Activated CD4-positive, alpha-beta memory T cell treated with anti-CD3 and anti-CD28 coated beads for 36 hours (primary cell): ENCODE measurements around the gene ME3. TPM values are rescaled to one million over a fixed set of nuclear protein-coding genes. Genes with fewer than 3 reads are reported as not detected.

Experiments
- CTCF ChIA-PET: fragments of 350-600 bp; sonication (Branson Sonifier 250); formaldehyde crosslinking; loops from one replicate; lab custom pipeline; 2021; ENCODE audit warnings: antibody characterized with exemption, inconsistent platforms; lab: Charles Lee
- POLR2A ChIA-PET: fragments of 350-600 bp; sonication (Branson Sonifier 250); formaldehyde crosslinking; loops from one replicate; lab custom pipeline; 2021; ENCODE audit warnings: antibody characterized with exemption; lab: Charles Lee
- DNase-seq: peaks from one replicate; pipeline ENCODE4 v3.0.0-alpha.2; 2020
- H3K27ac Mint-ChIP-seq: one replicate; pipeline ENCODE4 v1.8.0; 2021; ENCODE audit warnings: mixed read lengths
- H3K27me3 Mint-ChIP-seq: one replicate; pipeline ENCODE4 v1.8.0; 2021; ENCODE audit warnings: mixed read lengths
- H3K36me3 Mint-ChIP-seq: one replicate; pipeline ENCODE4 v1.8.0; 2021; ENCODE audit warnings: mixed read lengths
- H3K4me1 Mint-ChIP-seq: one replicate; pipeline ENCODE4 v1.8.0; 2021; ENCODE audit warnings: low read depth, mixed read lengths
- H3K4me3 Mint-ChIP-seq: one replicate; pipeline ENCODE4 v1.8.0; 2021; ENCODE audit warnings: mild to moderate bottlenecking, mixed read lengths
- H3K9me3 Mint-ChIP-seq: one replicate; pipeline ENCODE4 v1.8.0; 2021; ENCODE audit warnings: mixed read lengths
- intact Hi-C: fragments of 100-400 bp; cut with micrococcal nuclease; formaldehyde crosslinking; loops from one replicate; pipeline ENCODE4 v1.15.1; 2023
- total RNA-seq, 2 experiments: library from RNA; stranded (reverse); gene quantifications; one replicate each; pipeline ENCODE4 v1.2.3, GENCODE V29; 2021

ME3 gene
- total RNA-seq, 2 experiments from 2014 or later = 2.3 to 2.8 TPM

DNA sequence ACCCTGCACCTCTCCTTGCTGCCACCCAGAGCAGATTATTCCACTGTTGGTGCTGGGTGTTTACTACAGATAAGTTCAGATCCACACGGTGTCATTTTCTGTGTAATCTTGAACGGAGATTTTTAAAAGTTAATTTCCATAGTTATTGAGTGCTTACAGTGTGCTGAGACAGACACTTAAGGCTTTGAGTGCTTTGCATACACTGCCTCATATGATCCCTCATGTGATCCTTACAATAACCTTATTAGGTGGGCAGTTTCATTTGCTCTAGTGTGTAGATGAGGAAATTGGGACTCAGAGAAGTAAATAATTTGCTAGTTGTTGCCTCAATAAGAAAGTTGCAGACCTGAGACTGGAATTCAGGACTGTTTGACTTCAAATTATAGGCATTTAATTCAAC lies 32.3 kb upstream of the ME3 start:
- peaks cover 14% of the 10 kb centered on the region for H3K27me3 Mint-ChIP-seq
- intact Hi-C loops = no loop called here
- no peak overlapping the region for H3K4me3 Mint-ChIP-seq
- no peaks in the 10 kb centered on the region for H3K9me3 Mint-ChIP-seq
- DNase-seq = no peak
- no peaks in the 10 kb centered on the region for H3K36me3 Mint-ChIP-seq
- ChIA-PET POLR2A (no interaction called here), CTCF (no interaction called here)
- H3K27ac Mint-ChIP-seq = no peak overlapping the region
- peaks cover 5% of the 10 kb centered on the region for H3K4me1 Mint-ChIP-seq

DNA sequence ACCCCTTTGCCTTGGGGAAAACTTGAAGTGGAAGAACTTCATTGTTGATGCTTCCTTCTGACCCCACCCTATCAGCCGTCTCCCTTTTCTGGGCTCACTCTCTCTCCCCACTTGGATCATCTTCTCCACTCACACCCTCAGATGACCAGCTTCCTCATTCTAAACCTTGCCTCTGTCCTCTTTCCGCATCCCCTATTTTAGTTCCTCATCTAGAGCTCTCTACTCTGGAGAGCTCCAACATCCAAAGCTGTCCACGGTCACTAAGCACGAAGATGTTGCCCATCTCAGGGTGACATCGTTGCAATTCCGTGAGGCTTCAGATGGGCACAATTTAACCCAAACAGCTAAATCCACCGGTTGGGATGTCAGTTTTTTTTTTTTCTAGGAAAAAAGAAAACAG lies 31.6 kb upstream of the ME3 start:
- no peak for DNase-seq
- Mint-ChIP-seq H3K36me3 (no peaks in the 10 kb centered on the region), H3K4me3 (no peak overlapping the region), H3K9me3 (no peaks in the 10 kb centered on the region), H3K4me1 (peaks cover 5% of the 10 kb centered on the region), H3K27me3 (peaks cover 14% of the 10 kb centered on the region), H3K27ac (no peak overlapping the region)
- intact Hi-C loops = no loop called here
- ChIA-PET CTCF (no interaction called here), POLR2A (no interaction called here)

DNA sequence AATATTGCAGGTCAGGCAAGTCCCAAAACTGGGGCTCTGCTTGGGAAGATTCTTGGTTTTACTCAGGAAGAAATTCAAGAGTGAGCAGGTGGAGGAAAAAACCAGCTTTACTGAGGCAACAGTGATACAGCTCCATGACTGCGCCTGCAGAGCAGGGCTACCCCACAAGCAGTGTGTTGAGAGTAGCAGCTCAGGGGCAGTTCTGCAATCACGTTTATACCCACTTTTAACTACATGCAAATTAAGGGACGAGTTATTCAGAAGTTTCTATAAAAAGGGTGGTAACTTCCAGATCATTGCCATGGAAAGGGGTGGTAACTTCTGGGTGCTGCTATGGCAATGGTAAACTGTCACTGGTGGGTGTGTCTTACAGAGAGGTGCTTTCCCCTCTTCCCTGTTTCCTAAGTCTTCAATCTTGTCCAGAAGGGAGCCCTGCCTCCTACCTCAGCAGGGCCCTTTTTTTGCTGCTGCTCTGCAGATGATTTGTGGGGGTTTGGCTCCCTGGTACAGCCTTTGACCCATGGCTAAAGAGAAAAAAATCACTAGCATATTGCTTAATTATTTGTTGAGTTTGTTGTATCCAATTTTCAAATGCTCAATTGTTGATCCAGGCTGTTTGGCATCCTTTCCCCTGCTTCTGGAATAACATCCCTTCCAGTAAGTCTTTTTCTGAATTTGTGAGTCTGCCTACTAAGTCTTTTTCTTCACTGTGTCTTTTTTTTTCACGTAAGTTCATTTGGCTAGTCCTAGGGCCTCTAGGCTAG lies 30.0 kb upstream of the ME3 start:
- intact Hi-C loops = no loop called here
- POLR2A ChIA-PET = no interaction called here
- Mint-ChIP-seq H3K27me3 (peaks cover 14% of the 10 kb centered on the region), H3K4me1 (peaks cover 5% of the 10 kb centered on the region), H3K9me3 (no peaks in the 10 kb centered on the region), H3K36me3 (no peaks in the 10 kb centered on the region), H3K4me3 (no peak overlapping the region), H3K27ac (no peak overlapping the region)
- CTCF ChIA-PET = no interaction called here
- DNase-seq = no peak

DNA sequence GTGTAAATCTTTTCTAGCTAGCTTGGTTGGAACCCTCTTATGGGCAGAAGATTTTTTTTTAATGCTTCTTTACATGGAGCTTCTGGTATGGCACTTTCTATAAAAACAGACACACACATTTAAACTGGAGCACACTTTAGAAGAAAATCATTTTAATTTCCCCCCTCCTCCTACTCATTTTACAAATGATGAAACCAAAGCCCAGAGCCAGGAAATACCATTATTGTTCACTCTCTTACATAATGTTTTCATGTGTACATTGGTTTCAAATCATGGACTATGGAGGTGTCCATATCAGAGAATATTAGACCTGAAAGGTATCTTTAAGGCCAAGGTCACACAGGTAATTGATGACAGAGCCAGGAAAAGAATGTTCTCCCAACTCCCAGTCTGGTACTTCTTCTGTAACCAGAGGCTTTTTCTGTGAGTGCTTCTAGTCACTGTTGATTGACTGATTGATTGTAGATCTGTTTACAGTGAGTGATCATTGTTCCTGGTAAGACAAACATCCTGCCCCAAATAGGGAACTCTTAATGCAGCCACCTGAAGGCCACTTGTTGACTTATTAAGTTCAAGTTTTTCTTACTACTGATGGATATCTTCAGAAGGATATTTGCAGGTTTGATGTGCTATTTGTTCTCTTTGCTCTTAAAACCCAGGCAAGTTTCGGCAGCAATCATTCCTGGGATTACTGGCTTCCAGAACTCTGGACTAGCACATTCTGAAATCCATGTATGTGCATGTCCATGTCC lies 26.8 kb upstream of the ME3 start:
- intact Hi-C loops = no loop called here
- H3K27ac Mint-ChIP-seq = no peak overlapping the region
- no peak for DNase-seq
- no peaks in the 10 kb centered on the region for H3K9me3 Mint-ChIP-seq
- H3K27me3 Mint-ChIP-seq = peaks cover 7% of the 10 kb centered on the region
- peaks cover 5% of the 10 kb centered on the region for H3K4me1 Mint-ChIP-seq
- H3K36me3 Mint-ChIP-seq = no peaks in the 10 kb centered on the region
- CTCF ChIA-PET = no interaction called here
- POLR2A ChIA-PET = no interaction called here
- H3K4me3 Mint-ChIP-seq = no peak overlapping the region

DNA sequence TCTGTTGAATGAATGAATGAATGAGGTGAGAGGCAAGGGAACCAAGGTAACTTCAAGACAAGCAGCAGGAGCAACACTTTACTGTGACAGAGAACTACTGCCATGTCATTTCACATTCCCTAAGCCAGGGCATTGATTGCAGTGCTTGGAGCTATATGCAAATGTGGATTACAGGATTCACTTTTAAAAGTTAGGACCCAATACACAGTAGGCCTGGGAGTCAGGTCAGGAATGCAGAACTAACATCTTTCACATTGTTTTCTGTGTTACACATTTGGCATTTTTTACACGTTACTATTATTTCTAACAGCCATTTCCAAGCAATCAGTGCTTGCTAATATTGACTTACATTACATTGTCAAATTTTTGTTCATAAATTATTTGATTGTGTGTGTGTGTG lies 26.2 kb upstream of the ME3 start:
- H3K4me3 Mint-ChIP-seq = no peak overlapping the region
- no peak overlapping the region for H3K27ac Mint-ChIP-seq
- peaks cover 3% of the 10 kb centered on the region for H3K27me3 Mint-ChIP-seq
- DNase-seq = no peak
- H3K4me1 Mint-ChIP-seq = peaks cover 5% of the 10 kb centered on the region
- intact Hi-C loops = no loop called here
- ChIA-PET POLR2A (no interaction called here), CTCF (no interaction called here)
- H3K9me3 Mint-ChIP-seq = no peaks in the 10 kb centered on the region
- H3K36me3 Mint-ChIP-seq = no peaks in the 10 kb centered on the region

DNA sequence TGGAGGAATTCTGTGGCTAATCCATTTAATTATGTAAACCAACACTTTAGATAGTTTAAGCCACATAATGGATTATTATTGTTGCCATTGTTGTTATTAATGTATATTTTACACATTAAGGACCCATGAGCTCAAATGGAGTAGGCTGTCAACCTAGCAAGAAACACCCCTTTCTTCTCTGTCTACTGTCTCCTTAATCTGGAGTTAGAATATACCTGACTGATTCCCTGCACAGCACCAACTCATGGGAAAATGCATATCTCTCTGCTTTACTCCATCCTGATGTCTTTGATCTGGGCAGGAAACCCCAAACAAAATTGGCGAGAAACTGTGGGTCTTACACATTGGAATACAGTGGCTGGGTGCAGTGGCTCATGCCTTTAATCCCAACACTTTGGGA lies 24.0 kb upstream of the ME3 start:
- Mint-ChIP-seq H3K27me3 (peaks cover 11% of the 10 kb centered on the region), H3K27ac (no peak overlapping the region), H3K4me3 (no peak overlapping the region), H3K9me3 (no peaks in the 10 kb centered on the region), H3K4me1 (peaks cover 5% of the 10 kb centered on the region), H3K36me3 (no peaks in the 10 kb centered on the region)
- intact Hi-C loops = no loop called here
- CTCF ChIA-PET = interaction anchor here (1.0 kb wide), 1 partner anchor 13 kb away, joined by 4 read pairs; no protein-coding TSS in a partner anchor
- DNase-seq = no peak
- POLR2A ChIA-PET = no interaction called here

DNA sequence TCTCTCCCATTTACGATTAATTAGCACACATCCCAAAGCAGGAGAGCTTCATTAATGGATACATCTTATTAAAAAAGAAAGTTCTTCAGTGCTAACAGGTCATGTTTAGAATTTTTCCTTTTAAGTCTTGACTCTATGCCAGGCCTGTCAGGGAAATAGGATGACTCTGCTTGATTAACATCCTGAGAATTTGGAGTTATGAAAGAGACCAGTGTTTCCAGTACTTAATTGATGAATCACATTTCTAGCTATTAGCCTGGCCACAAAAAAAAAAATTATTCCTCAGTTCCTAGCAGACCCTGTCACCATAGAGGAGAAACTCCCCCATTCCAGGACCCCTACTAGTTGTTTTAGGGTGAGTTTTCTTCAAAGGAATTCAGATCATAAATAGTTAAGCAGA lies 23.6 kb upstream of the ME3 start:
- no peak overlapping the region for H3K4me3 Mint-ChIP-seq
- H3K27me3 Mint-ChIP-seq = peaks cover 11% of the 10 kb centered on the region
- H3K4me1 Mint-ChIP-seq = peaks cover 5% of the 10 kb centered on the region
- ChIA-PET CTCF (interaction anchor here (1.0 kb wide), 1 partner anchor 12 kb away, joined by 4 read pairs; no protein-coding TSS in a partner anchor), POLR2A (interaction anchor here (0.8 kb wide), 1 partner anchor 87 kb away, joined by 3 read pairs; no protein-coding TSS in a partner anchor)
- no peak overlapping the region for H3K27ac Mint-ChIP-seq
- intact Hi-C loops = no loop called here
- H3K9me3 Mint-ChIP-seq = no peaks in the 10 kb centered on the region
- H3K36me3 Mint-ChIP-seq = no peaks in the 10 kb centered on the region
- no peak for DNase-seq

DNA sequence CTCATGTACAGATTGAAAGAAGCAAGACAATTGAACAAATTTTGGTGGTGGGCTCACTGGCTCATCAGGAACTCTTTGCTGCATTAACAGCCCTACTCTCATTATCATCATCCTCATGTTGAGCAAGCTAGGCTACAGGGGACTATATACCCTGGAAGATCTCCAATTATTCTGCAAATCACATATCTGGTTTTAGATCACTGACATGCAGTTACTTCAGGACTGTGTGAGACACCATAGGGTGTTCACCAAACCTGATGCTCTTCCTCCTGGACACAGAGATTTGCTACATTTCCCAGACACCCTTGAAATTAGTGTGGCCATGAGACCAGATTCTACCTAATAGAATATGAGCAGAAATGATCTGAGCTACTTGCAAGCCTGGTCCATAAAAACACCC lies 23.0 kb upstream of the ME3 start:
- peaks cover 2% of the 10 kb centered on the region for H3K4me1 Mint-ChIP-seq

DNA sequence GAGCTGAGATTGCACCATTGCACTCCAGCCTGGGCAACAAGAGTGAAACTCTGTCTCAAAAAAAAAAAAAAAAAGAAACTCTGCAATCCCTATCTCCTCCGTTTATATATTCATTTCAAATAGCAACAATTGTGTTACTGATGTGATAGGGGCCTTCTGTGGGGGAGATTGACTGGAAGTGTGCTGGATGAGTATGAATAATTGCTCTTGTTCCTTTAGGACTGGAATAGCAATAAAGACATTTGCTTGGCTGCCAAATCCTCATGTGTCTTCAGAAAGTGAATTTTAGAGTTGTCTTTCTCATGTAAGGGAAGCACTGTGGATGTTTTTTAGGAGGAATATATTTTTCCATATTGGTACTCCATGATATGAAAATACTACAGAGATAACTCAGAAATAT lies 21.1 kb upstream of the ME3 start:
- ChIA-PET POLR2A (no interaction called here), CTCF (no interaction called here)
- Mint-ChIP-seq H3K4me1 (peaks cover 6% of the 10 kb centered on the region), H3K4me3 (no peak overlapping the region), H3K27me3 (peaks cover 11% of the 10 kb centered on the region), H3K36me3 (no peaks in the 10 kb centered on the region), H3K27ac (no peak overlapping the region), H3K9me3 (no peaks in the 10 kb centered on the region)
- no peak for DNase-seq
- intact Hi-C loops = no loop called here

More for the DNA sequence above, 23.0 kb upstream of the ME3 start:
- CTCF ChIA-PET = no interaction called here
- Mint-ChIP-seq H3K4me3 (no peak overlapping the region), H3K36me3 (no peaks in the 10 kb centered on the region), H3K27me3 (peaks cover 11% of the 10 kb centered on the region), H3K27ac (no peak overlapping the region), H3K9me3 (no peaks in the 10 kb centered on the region)
- intact Hi-C loops = no loop called here
- POLR2A ChIA-PET = interaction anchor here (0.8 kb wide), 1 partner anchor 87 kb away, joined by 3 read pairs; no protein-coding TSS in a partner anchor
- no peak for DNase-seq

DNA sequence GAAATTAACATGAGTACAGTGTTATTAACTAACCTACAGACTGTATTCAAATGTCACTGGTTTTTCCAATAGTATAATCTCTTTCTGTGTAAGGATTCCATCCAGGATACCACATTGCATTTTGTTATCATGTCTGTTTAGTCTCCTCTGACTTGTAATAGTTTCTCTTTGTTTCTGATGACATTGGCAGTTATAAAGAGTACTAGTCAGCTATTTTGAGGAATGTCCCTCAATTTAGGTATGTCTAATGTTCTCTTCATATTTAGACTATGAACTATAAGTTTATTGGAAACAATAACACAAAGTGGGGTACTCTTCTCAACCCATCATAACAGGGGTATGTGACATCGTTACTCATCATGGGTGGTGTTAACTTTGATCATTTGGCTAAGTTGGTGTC lies 20.3 kb upstream of the ME3 start:
- H3K4me3 Mint-ChIP-seq = no peak overlapping the region
- no peaks in the 10 kb centered on the region for H3K36me3 Mint-ChIP-seq
- no peak overlapping the region for H3K27ac Mint-ChIP-seq
- peaks cover 14% of the 10 kb centered on the region for H3K4me1 Mint-ChIP-seq
- CTCF ChIA-PET = no interaction called here
- no peaks in the 10 kb centered on the region for H3K9me3 Mint-ChIP-seq
- no peak for DNase-seq
- H3K27me3 Mint-ChIP-seq = peaks cover 11% of the 10 kb centered on the region
- POLR2A ChIA-PET = no interaction called here
- intact Hi-C loops = no loop called here

DNA sequence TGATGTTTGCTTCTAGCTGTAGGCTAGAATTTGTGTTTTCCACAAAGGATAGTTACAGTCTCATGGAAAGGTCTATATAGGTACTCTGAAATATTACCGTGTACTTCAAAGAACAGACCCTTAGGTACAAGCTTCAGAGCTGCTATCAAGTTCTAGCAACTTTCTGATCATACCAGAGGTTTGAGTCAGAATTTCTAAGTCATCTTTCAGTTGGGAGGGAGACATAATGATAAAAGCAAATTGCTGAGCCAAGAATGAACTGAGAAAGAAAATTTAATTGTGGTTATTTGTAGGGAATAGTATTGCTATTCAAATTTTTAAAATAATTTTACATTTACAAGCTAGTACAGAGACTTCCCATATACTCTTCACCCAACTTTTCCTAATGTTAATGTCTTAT lies 19.9 kb upstream of the ME3 start:
- Mint-ChIP-seq H3K27ac (no peak overlapping the region), H3K27me3 (peaks cover 11% of the 10 kb centered on the region), H3K9me3 (no peaks in the 10 kb centered on the region), H3K4me1 (peaks cover 14% of the 10 kb centered on the region), H3K4me3 (no peak overlapping the region), H3K36me3 (no peaks in the 10 kb centered on the region)
- no peak for DNase-seq
- intact Hi-C loops = no loop called here
- ChIA-PET CTCF (no interaction called here), POLR2A (no interaction called here)

DNA sequence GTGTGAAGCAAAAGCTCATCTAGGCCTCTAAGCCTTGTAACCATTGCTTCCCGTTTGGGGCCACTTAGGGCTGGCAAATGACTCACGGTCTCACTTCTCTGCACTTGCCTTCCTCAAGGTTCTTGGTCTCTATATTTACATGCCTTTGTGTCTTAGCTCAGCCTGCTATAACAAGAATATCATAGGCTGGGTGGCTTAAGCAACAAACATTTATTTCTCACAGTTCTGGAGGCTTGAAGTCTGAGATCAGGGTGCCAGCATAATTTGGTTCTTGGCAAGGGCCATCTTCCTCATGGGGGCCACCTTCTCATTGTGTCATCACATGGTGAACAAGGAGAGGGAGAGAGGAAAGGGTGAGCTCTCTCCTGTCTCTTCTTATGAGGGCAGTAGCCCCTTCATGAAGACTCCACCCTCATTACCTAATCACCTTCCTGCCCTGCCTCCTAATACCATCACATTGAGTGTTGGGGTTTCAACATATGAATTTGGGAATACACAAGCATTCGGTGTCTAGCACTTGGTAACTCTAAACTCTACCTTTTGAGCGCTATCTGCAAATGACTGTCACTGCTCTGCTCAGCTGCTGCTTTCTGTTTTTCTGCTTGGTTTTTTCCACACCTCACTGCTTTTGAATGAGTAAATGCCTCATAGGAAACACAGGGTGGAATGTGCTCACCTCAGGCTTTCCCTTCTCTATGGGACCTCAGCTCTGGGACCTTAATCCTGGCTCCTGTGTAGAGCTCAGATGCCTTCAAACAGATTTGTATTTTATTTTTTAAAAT lies 16.2 kb upstream of the ME3 start:
- POLR2A ChIA-PET = interaction anchor here (1.0 to 1.7 kb wide), 2 partner anchors 52 to 117 kb away, joined by 4 read pairs; no protein-coding TSS in a partner anchor
- CTCF ChIA-PET = interaction anchor here (0.7 kb wide), 1 partner anchor 80 kb away, joined by 3 read pairs; no protein-coding TSS in a partner anchor

More for the DNA sequence above, 16.2 kb upstream of the ME3 start:
- Mint-ChIP-seq H3K36me3 (no peaks in the 10 kb centered on the region), H3K4me1 (peaks cover 20% of the 10 kb centered on the region), H3K9me3 (no peaks in the 10 kb centered on the region), H3K4me3 (no peak overlapping the region), H3K27me3 (peaks cover 9% of the 10 kb centered on the region), H3K27ac (peak overlapping the region; percentile 83)
- DNase-seq = peak; percentile 61
- intact Hi-C loops = loop anchor here (2.0 to 5.0 kb wide), 2 partner anchors 96 to 231 kb away; no protein-coding TSS in a partner anchor
